Ecto neural progenitor cell (in vitro differentiated cells): Measurements from ENCODE around the gene FGF7.
"Not testable (repeated sequence)": the region's sequence is repeated elsewhere in the genome, so short reads cannot be mapped to it uniquely, and the experiment has no call there.

Source experiments
- DNase-seq: peaks from one replicate; pipeline ENCODE4 v3.0.0-alpha.2; 2018; ENCODE audit warnings: low spot score

The FGF7 gene

DNA sequence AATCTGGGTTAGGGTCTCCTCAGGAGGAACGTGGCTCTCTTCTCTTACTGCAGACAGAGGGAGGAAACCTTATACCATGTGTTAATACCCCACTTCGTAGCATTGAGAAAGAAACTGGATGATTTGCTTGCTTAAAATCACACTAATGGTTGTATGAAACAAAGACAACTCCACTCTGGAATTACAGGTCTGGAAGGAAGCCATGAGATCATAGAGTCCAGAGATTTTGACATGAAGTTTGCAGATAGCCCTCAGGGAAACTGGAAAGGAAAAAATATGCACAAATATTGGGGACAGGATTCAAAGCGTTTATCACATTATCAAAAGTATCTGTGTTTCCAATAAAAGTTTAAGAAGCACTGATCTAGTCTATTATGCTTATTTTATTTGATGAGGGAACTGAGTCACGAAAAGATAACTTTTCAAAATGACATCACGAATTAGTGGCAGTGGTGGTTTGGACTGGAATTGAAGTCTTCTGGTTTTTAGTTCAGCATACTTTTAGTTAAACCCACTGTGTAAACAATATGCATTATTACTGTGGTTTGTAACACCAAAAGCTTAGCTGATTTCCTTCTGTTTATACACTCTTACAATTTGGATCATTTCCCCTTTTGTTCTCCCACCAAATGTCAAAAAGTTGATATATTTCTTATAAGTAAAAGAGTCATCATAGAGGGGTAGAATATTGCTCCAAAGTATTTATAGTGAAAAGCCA, 16.8 kb downstream of the FGF7 start:
- DNase-seq: no peak

DNA sequence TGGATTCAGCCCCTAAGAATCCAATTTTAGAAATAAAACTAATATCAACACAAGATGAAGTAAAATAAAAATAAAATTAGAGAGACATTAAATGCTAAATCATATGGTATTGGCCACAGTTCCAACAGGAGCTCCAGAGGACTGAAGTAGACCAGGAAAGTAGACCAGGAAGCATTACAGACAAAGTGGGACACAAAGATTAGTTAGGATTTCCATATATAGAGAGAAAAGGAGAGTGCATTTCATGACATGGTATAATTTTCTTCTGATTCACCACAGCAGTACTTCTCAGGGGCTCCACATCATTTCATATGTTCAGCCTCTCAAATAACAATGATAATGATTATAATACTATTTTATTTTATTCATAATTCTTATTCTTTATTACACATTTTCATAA, 18.3 kb downstream of the FGF7 start:
- DNase-seq: no peak

DNA sequence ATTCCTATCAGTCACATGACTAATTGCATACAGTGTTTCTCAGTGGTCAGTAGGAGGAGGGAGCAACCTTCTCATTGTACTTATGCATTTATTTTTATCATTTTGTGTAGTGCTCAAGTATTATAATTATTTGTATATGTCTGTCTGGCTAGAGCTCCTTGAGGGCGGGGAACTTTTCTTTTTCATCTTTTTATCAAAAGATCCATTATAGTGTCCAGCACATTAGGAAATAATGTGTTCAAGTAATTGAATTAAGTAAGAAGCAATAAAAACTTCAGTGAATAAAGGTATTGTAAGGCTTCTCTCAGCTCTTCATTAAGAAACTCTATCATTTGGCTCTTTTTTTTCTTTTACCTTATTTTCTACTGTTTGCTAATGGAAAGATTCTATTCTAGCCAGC, 18.8 kb downstream of the FGF7 start:
- DNase-seq: no peak

DNA sequence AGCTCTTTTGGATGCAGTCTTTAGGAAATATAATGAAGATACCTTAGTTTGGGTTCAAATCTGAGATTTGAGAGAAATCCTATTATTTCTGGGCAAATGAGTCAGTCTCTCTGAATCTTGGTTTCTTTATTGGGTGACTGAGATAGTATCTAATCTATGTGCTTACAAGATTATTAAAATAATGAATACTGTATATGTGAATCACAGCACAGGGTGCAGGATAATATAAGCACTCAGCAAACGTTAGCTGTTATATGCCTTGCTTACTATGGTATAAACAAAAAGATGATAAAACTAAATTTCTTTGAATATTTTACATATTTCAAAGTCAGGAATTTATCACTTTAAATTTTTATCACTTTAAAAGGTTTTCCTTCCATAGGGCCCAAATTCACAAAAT, 29.6 kb downstream of the FGF7 start:
- DNase-seq: no peak

DNA sequence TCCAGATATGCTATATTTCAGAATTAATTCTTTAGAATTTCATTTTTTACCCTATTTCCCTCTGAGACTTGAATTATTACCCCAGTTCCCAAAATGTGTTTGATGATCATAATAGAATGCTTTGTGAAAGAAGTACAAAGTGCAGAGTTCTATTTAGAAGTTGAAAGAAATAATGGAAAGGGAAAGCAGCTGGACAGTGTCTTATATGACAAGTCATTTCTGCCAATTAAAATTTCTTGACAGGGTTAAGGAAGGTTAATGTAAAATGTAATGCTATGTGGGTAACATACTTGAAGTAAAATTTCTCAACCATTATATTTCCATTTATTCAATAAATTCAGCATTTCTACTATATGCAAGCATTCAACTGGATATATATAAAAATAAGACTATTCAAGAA, 33.1 kb downstream of the FGF7 start:
- DNase-seq: no peak

DNA sequence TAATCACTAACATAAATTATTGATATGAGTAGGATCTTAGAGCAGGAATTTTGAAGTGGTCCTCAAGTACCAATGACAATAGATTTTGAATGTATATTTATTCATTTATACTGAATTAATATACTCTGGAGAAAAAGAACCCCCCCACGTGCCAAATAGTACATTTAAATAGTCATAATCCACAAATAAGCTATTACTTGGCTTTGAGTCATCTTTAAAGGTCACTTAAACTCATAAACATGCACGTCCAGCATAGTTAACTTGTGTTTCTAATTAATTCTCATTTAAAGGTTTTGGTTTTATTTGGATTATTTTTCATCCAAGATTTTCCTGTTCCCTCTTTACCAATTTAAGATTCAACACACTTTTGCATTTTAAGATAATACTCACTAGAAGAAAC, 35.1 kb downstream of the FGF7 start:
- DNase-seq: no peak

DNA sequence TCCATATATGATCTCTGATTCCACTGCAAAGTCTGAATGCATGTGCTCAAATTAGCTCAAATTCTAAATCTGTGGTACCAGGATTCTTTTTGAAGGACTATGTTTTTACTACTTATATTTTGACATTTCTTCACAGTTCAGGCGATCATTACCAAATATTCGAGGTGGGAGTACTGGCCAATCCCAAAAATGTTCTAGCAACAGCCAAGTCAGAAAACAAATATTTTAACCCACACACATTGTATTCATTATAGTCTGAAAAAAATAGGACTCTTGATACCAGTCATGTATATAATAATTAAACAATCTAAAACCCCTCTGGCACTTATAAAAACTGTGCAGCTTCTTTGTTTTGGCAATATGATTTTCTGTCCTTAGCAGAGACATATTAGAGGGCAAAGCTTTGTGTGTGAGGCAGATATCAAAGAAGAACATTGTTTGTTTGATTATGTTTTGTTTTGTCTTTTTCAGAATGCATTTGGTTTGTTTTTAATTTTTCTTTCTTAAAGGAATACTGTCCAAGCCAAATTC, 37.4 kb downstream of the FGF7 start:
- no peak for DNase-seq

DNA sequence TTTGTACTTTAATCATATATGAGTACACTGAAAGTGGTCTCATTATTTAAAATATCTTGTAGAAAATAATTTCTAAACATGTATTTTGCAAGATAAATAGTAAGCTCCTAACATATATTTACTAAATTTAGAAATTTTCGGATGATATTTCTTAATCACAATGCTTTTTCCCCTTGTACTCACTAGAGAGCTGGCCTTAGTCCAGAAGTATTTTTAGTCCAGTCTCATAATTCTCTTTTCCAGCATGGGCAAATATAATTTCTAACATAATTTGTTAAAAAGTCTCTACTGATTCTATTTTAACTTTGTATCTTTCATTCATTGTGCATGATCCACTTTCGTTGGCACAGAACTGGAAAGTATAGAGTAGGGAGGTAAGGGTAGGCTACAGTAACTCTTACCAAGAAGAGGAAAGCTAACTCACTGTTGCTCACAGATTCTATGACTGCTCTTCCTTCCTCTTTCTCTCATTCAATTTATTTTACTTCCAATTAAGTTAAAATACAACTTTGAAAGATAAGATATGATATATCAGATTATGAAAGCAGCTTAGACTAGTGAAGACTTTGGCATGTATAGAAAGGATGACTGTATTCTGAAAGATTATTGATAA, 39.3 kb downstream of the FGF7 start:
- no peak for DNase-seq

DNA sequence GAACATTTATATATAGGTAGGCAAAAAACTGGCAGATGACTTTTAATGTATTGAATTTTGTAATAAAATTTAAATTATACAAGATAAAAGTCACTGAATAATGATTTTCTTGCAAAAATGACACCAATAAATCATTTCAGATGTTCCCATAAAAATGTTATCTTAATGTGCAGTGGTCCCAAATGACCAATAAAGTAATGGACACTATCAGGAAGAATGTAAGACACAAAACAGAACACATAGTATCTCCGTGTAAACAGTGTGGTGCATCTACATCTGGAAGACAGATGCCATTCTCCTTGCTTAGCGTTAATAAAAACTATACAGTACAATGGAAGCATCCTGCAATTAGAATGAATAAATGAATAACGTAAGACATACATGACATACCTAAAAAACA, 41.5 kb downstream of the FGF7 start:
- no peak for DNase-seq

DNA sequence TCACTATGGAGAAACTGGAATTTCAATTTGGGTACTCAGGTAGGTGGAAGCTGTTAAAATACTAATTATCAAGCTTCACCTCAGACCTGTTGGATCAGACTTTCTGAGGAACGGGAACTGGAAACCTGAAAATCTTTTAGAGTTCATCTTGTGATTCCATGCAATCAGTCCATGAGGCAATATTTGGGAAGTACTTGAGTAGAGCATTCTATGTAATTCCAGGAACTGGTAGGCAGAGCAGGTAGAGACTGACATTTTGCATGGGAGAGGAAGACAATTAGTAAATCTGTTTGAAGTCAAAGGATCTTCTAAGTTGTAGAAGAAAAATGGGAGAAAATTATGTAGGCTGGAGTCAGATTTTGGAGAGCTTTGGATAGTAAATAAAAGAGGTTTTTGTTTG, 43.1 kb downstream of the FGF7 start:
- no peak for DNase-seq

DNA sequence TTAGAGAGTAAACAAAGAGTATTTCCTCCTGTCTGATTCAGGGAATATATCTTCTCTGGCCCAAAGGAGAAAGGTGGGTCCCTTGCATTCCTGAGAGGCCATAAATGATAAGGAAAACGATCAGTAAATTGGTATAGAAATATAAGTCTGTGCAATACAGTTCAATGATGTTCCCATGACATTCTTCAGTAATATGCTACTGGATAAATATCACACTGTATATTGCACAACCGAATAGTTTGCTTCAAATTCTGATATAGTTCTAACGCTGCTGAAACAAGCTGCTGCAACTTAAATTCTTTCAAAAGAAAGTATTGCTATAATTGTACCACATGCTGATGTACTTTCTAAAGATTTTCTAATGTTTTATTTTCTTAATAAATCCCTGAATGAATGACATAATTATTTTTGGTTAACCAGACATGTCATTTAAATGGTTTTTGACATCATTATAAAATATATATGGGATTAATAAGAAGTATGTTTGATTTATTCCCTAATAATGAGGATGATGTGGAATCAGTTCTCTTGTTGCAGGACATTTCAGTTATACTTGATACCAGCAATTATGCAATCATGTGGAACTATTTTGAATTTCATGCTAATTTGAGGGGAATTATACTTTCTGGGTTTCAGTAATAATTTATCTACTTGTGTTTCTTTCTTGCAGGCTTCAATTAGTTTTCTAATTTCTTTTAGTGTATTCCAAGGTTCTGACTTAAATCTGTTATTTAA, 44.9 kb downstream of the FGF7 start:
- DNase-seq: no peak

DNA sequence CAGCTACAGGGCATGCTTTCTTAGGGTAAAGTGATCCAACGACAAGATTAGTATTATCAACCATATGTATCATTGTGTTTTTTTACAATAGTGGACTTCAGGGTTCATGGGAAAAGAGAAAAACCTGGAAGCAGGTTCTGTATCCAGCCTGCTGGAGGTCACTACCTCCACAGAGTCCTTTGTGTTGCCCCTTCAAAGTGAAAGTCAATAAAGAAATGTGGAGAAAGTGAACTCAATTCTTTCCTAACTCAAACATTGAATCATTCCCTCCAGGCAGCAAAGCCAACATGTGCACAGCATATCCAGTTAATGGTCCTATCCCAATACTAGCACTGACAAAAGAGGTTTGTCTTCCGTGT, 45.4 kb downstream of the FGF7 start:
- no peak for DNase-seq

DNA sequence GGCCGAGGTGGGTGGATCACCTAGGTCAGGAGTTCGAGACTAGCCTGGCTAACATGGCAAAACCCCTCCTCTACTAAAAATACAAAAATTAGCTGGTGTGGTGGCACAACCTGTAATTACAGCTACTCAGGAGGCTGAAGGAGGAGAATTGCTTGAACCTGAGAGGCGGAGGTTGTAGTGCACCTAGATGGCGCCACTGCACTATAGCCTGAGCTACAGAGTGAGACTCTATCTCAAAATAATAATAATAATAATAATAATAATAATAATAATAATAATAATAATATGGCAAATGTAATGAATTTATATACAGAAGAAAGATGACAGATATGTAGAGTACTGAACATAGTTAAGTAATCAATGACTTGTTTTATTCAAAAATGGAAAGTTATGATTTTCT, 48.2 kb downstream of the FGF7 start:
- DNase-seq: not testable (repeated sequence)

DNA sequence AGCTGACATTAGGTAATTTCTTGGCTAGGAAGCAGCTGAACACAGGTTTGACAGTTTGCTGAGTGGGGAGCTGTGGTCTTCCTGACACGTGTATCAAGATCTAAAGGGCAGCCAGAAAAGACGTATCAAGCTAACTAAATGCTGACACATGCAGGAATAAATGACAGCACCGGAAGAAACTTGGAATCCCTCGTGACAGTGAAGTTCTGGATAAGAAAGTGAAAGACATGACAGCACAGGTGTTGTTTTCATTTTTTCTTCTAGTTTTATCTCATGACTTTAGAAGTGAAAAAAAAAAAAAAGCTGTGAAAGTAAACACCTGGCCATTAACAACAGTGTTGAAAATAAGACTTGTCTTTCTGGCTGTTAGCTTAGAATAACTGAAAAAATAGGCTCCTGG, 48.7 kb downstream of the FGF7 start:
- no peak for DNase-seq

DNA sequence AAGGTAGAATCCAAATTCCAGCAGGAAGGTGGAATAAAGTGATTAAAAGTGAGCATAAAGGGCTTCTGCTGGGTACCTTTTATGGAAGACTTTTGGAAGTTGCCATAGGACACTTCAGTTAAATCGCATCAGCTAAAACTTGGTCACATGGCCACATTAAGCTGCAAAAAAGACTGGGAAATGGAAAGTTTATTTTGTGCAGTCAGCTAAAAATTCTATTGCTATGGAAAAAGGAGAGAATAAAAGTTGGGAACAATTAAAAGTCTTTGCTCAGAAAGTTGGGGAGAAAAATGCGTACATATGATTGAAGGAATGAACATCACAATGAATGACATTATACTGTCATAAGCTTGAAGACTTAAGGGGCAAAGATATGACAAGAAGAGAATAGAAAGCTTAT, 49.3 kb downstream of the FGF7 start:
- no peak for DNase-seq

DNA sequence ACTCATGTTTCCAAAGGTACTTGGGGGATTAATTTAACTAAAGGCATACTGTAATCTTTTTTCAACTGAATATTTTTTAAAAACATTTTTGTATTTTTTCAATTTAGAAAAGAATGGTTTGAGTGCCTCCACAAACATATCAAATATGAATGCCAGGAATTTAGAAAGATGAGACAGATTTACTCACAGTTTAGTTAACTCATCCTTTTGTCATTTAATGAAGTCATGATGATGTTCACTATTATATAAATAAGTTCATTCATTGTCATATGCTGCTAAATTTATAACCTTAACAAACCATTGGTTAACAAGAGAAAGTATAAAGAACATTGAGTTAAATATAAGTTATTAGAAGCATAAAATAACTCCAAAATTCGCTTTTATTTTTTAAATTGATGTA, 50.0 kb downstream of the FGF7 start:
- DNase-seq: no peak

DNA sequence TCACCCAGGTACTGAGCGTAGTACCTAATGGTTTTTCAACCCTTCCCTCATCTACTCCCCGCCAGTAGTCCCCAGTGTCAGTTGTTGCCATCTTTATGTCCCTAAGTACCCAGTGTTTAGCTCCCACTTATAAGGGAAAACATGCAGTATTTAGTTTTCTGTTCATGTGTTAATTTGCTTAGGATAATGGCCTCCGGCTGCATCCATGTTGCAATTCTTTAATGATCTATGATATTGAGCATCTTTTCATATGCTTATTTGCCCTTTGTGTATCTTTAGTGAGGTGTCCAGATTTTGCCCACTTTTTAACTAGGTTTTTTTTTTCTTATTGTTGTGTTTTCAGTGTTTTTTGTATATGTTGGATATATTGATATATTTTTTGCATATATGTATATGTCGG, 55.0 kb downstream of the FGF7 start:
- DNase-seq: not testable (repeated sequence)

DNA sequence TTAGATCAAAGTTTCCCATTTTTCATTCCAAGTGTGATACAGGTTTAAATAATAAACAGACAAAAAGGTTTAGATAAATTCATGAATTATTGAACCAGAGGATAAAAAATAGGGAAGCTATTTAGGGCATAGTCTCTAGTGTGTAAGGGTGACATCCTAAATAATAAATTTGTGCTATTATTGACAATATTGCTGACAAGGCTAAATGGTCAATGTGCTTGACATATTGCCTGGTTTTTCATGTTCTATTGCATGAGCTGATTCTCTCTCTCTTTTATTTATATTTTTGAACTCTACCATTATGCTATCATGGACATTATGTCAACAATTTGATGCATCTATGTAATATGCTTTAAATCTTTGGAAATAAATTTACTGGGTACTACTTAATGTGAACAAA, 55.9 kb downstream of the FGF7 start:
- not testable (repeated sequence) for DNase-seq

DNA sequence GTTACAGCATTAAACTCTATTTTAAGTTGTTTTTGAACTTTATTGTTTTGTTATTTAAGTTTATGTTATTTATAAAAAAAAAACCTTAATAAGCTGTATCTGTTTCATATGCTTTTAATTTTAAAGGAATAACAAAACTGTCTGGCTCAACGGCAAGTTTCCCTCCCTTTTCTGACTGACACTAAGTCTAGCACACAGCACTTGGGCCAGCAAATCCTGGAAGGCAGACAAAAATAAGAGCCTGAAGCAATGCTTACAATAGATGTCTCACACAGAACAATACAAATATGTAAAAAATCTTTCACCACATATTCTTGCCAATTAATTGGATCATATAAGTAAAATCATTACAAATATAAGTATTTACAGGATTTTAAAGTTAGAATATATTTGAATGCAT, 62.4 kb downstream of the FGF7 start:
- not testable (repeated sequence) for DNase-seq

DNA sequence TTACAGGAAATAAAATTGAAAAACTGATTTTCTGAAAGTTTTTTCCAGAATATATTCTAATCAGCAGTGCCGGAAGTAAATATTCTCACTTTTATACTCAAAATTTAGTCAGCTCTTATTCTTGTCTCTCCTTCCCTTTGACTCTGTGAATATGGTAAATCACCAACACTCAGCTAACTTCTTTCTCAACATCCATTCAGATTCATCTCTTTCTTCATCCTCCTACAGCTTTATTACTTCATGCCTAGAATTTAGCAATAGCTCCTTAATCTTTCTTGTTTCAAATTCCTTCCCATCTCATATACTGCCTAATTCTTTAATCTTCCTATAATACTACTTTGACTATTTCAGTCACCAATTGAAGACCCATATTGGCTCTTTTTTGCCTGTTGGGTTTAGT, 67.9 kb downstream of the FGF7 start:
- no peak for DNase-seq

DNA sequence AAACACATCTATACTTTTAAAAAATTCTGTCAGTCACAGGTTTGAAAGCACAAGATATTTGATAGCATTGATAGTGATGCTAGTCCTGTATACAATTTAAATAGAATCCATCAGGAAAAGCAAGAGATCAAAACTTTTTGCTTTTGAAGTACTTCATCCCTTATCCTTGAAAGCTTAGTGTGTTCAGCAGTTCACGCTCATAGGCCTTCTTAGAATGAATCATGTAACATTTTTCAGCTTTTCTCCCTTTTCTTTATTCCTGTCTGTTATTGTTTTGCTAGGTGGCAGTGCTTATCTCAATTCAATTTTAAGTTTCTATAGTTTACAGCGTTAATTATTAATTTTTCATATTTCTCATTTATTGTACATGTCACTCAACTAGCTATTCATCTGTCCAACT, 69.1 kb downstream of the FGF7 start:
- no peak for DNase-seq

DNA sequence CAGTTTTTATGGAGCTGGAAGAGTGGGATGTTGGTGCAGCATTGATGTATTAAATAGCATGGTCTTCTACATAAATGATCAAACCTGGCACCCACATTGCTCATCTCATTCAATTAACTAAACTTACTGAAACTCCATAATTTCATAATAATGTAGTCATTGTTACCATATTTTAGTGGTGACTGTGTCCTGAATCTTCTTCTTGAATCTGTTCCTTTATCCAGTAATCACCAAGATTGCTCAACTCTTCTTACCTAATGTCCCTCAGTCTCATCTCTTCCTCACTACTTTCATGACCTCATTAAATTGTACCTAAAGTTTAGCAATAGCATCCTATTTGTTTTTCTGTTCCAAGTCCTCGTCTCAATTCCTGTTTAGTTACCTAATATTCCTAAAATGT, 69.8 kb downstream of the FGF7 start:
- DNase-seq: no peak

DNA sequence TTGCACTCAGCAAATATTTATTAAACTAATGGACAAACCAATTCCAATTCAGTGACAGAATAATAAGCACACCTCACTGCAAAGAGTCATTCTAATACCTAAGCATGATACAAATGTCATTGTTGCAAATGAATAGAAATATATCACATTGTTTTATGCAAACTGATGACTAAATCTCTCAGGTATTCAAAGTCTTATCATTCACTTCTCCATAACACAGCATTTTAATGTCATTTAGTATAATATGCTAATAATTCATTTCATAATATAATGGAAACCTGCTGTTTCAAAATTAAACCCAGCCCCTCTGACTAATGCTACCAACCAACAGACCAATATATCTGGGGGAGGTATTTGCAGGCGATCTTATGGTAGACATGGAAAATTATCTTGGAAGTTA, 71.8 kb downstream of the FGF7 start:
- DNase-seq: no peak
